PFSK-1 (cell line): ENCODE results near the gene DNAJC9.

Experiments used
- POLR2AphosphoS5 ChIP-seq: IDR thresholded peaks from 2 replicates; pipeline ENCODE4 v1.6.1; 2012; ENCODE audit warnings: low read depth, mild to moderate bottlenecking, control low read depth, low read length, moderate library complexity
- REST ChIP-seq, 2 experiments: IDR thresholded peaks; 2 replicates each; pipeline versions ENCODE4 v1.6.1 to v1.8.0; 2011 to 2012; ENCODE audit warnings: low read depth in 2 of 2, low read length in 2 of 2, control low read depth in 1 of 2, inconsistent platforms in 1 of 2, mild to moderate bottlenecking in 1 of 2, moderate library complexity in 1 of 2; ENCODE audit not compliant: insufficient read depth in 1 of 2
- SIN3A ChIP-seq: IDR thresholded peaks from 2 replicates; pipeline ENCODE4 v1.6.1; 2012; ENCODE audit warnings: mild to moderate bottlenecking, low read length, moderate library complexity, borderline replicate concordance; ENCODE audit not compliant: insufficient read depth

DNA sequence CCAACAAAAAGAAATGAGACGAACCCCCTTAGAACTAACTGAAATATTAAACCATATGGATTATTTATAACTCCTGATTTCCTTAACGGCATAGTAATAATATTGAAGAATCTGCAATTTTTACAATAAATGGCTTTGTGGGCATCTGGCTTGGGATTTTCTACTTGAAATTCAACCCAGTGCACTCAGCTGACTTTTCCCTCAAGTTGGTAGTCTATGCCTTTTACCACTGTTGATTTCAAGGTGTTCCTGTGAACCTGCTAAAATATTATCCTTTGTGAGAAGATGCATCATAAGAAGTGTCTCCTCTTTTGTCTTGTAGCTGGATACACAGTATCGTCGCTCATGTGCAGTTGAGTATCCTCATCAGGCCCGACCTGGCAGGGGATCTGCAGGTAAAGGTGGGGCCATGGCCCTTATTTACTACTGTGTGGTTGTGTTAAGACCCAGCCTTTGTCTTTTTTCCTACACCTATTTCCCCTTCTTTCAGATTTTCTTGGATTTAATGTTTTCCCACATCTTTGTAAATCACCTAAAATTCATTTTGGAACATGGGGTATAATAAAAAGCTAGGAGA, 8.0 kb downstream of the DNAJC9 start:
- no peak for TF ChIP-seq REST (IDR thresholded peaks at IDR 0.05; ENCODE audit: insufficient read depth in 1 of 2, low read depth in 2 of 2, low read length in 2 of 2)
- TF ChIP-seq SIN3A, result no peak
- TF ChIP-seq POLR2AphosphoS5, result no peak; the same call in 1 of the 2 replicates
